DMS53 treated with DMSO at 0.1 percent for 48 hours (cell line): Measurements from ENCODE around the gene PGAP6.
"Not testable (repeated sequence)": the region's sequence is repeated elsewhere in the genome, so short reads cannot be mapped to it uniquely, and the experiment has no call there.

ENCODE experiments used
- DNase-seq: peaks from one replicate; lab custom pipeline; 2025; ENCODE audit not compliant: unreplicated experiment; lab: John Stamatoyannopoulos, UW

The PGAP6 gene

GRCh38 chr16:331181-331814, 50.5 kb downstream of the PGAP6 start:
- not testable (repeated sequence) for DNase-seq

DNA sequence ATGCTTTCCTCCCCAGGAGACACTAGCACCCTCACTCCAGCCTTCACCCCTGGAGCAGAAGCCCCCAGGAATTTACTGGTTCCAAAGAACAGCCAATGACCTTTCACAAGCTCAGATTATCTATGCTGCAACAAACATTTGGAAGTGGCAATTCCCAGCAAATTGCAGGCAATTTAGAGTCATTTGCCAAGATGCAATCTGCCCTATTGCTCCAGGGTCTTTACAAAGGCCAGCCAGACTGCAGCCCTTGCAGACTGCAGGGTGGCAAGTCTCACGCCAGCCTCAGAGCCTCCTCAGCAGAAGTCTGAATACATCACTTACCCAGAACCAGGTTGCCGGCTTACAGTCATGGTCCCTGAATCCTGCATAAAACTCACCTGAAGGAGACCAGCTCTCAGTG, 51.0 kb downstream of the PGAP6 start:
- no peak for DNase-seq

DNA sequence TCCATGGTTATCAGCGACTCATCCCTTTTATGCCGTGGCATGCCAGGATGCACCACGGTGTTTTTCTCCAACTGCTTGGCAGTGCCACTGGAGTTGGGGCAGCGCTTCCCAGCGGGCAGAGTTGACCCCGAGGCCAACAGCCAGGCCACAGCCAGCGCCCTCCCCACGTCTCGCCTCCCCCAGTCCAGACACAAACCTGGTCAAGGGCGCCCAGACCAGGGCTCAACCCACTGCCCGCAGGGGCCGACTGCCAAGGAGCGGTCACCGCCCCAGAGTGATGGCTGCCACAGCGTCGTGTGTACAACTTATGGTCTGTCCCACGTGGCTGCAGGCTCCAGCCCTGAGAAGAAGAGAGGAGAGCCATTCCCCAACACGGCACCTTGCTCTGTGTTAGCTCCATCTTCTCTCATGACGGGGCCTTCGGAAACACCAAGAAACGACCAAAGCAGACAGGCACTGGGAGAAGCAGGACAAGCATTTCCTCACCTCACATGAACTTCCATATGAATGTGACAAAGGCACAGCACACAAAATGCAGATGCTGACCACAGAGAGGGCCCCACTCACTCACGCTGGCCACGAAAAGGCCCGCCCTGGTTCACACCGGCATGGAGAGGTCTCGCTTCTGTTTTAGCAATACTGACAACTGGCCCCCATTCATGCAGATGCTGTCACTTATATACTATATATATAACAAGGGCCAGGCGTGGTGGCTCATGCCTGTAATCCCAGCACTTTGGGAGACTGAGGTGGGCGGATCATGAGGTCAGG, 56.2 kb downstream of the PGAP6 start:
- no peak for DNase-seq

DNA sequence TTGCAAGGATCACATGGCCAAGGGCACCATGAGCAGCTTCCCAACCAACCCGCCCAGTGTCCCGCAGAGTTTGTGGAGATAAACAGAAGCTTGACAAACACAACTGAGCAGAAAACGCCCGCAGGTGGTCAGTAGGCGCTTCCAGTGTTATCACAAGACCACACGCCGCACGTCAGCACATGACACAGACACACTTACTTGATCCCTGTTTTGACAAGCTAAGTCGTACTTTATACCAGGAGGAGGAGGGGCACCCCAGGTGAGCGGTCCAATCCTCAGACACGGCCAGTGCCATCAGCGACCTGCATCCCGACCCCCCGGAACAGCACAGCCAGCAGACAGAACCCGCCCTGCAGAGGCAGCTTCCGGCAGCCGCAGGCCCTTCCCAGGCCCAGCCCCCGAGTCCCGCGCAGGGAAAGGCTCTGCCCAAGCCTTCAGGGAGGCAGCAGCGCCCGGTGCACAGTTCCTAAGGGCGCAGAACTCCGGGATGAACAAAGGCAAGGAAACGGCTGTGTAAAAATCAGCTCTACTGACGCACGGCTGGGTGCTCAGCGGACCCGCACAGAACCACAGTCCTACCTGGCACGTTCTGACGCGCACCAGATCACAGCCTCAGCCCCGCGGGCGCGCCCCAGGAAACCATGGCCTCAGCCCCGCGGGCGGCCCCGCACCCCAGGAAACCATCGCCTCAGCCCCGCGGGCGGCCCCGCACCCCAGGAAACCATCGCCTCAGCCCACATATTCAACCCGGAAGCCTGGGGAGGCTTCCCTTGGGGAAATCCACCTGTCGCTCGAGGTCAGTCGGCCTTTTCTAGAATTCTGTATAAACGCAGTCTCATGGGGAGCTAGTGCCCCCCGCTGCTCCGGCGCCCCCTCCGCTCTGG, 57.1 kb downstream of the PGAP6 start:
- DNase-seq, result no peak

GRCh38 chr16:324201-324450, 57.7 kb downstream of the PGAP6 start:
- no peak for DNase-seq

- no peak for DNase-seq
Measured at GRCh38 chr16:322476-323143, 59.2 kb downstream of the PGAP6 start.

DNA sequence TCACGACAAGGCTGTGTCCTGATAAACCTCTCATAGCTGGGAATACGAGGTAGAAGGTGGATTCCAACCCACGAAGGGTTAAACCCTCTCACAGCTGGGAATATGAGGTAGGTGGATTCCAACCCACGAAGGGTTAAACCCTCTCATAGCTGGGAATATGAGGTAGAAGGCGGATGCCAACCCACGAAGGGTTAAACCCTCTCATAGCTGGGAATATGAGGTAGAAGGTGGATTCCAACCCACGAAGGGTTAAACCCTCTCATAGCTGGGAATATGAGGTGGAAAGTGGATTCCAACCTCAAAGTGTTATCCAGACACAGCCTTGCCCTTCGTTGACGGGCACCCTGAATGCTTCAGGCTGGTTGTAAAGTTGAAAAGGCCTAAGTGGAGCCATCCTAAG, 60.2 kb downstream of the PGAP6 start:
- DNase-seq, result no peak
